LNCaP clone FGC (cell line): ENCODE measurements around the gene COPZ2.

ENCODE experiments used
- DNase-seq: peaks from one replicate; pipeline ENCODE4 v3.0.0-alpha.2; 2011; ENCODE audit warnings: low read depth
- H3K4me3 ChIP-seq: 2 replicates; pipeline ENCODE4 v1.5.1; 2011; ENCODE audit warnings: mild to moderate bottlenecking, low read depth, low read length, control low read depth
- TF ChIP-seq, protein P1 (sequence below): IDR thresholded peaks from 2 replicates; pipeline ENCODE4 v1.5.1; 2012; ENCODE audit warnings: mild to moderate bottlenecking; ENCODE audit not compliant: control insufficient read depth, insufficient read depth; ENCODE audit errors: extremely low read depth

COPZ2 gene

DNA sequence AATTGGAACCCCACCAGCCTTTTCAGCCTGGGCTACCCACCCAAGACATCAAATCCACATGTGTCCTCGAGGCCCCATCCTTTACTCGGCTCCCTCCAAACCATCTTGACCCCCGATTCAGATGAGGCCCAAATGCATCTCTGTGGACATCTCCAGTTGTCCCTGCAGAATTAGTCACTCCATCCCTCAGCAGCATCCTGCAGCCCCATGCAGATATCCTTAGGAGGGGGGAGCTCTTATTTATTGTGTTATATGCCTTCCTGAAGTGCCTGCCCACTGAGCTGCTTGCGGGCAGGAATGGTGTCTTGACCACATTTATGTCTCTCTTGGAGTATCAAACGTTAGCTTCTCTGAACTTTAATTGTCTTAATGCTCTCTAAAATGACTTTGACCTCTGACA lies 51.1 kb downstream of the COPZ2 start:
- TF ChIP-seq, protein P1, sequence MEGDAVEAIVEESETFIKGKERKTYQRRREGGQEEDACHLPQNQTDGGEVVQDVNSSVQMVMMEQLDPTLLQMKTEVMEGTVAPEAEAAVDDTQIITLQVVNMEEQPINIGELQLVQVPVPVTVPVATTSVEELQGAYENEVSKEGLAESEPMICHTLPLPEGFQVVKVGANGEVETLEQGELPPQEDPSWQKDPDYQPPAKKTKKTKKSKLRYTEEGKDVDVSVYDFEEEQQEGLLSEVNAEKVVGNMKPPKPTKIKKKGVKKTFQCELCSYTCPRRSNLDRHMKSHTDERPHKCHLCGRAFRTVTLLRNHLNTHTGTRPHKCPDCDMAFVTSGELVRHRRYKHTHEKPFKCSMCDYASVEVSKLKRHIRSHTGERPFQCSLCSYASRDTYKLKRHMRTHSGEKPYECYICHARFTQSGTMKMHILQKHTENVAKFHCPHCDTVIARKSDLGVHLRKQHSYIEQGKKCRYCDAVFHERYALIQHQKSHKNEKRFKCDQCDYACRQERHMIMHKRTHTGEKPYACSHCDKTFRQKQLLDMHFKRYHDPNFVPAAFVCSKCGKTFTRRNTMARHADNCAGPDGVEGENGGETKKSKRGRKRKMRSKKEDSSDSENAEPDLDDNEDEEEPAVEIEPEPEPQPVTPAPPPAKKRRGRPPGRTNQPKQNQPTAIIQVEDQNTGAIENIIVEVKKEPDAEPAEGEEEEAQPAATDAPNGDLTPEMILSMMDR, result no peak
- no peak overlapping the region for H3K4me3 ChIP-seq

DNA sequence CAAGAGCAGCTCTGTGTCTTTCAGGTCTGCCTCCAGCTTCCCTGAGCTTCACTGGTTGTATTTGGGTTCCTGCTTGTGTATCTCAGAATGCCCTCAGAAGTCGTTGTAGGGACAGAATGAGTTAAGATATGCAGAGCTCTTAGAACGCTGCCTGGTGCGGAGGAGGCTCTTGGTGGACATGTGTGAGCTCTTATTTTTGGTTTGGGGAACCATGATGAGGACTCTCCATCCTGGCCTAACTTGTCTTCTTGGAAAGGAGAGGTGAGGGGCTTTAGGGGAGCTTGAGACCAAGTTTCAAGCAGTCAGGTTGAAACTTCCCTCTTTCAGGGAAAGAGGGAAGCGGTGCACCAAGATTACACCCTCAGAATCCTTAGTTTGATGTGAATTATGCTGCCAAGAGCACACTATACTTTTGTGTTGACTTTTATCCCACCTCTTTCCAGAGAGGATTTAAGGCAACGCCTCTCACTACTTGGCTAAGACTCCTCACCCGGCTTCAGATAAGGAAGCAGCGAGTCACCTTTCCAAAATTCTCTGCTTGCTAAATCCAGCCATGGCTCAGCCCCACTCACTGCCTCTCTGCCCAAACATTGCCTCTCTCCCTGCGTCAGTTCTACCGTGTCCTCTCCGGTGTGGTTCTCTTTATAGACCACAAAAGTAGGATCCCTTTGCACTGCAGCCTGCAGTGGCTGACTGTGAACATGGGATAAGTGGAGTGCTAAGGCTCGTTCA lies 53.9 kb downstream of the COPZ2 start:
- peak; percentile 46 for DNase-seq
- TF ChIP-seq, protein P1, result no peak
- H3K4me3 ChIP-seq, result no peak overlapping the region

More for the DNA sequence above, 51.1 kb downstream of the COPZ2 start:
- no peak for DNase-seq

GRCh38 chr17:47982645-47983390 lies 54.8 kb downstream of the COPZ2 start:
- no peak for DNase-seq
- TF ChIP-seq, protein P1, result no peak
- H3K4me3 ChIP-seq, result no peak overlapping the region

- DNase-seq, result no peak
- TF ChIP-seq, protein P1, result no peak
- no peak overlapping the region for H3K4me3 ChIP-seq
Measured at GRCh38 chr17:47982091-47982617, 55.4 kb downstream of the COPZ2 start.

GRCh38 chr17:47981462-47981861 lies 56.1 kb downstream of the COPZ2 start:
- no peak for DNase-seq
- H3K4me3 ChIP-seq, result no peak overlapping the region
- TF ChIP-seq, protein P1, result no peak

DNA sequence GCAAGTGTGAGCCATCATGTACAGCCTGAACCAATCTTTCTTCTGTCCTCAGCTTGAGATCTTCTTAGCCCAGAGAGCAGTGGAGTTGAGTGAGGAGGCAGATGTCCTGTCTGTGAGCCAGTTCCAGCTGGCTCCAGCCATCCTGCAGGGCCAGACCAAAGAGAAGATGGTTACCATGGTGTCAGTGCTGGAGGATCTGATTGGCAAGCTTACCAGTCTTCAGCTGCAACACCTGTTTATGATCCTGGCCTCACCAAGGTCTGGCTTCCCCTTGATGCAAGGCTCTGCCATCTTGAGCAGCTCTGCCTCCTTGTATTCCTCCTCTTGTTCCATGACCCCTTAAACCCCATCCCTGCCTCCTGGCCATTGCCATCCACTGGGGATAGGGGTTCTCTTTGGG lies 57.1 kb downstream of the COPZ2 start:
- TF ChIP-seq, protein P1, result no peak
- DNase-seq, result no peak

More for the DNA sequence above, 57.1 kb downstream of the COPZ2 start:
- no peak overlapping the region for H3K4me3 ChIP-seq
